Mucosa of descending colon (tissue), 3 donors: ENCODE data around the gene FRS2. TPM values are rescaled to one million over a fixed set of nuclear protein-coding genes. Genes with fewer than 3 reads are reported as not detected.

Experiments
- ATAC-seq: fragments of 200-7000 bp; cut with Tn5 transposase; one replicate; pipeline ENCODE4 v1.9.1; 2020; ENCODE audit warnings: mild to moderate bottlenecking, moderate library complexity
- DNase-seq, 3 donors: peaks; one replicate each; pipeline ENCODE4 v3.0.0-alpha.2; 2020
- H3K36me3 ChIP-seq: fragments of 200-600 bp; one replicate; pipeline ENCODE4 v1.8.0; 2021; ENCODE audit warnings: low read depth, mild to moderate bottlenecking
- H3K4me1 ChIP-seq: fragments of 200-600 bp; one replicate; pipeline ENCODE4 v1.8.0; 2021; ENCODE audit warnings: low read depth, mild to moderate bottlenecking
- H3K4me3 ChIP-seq: fragments of 200-600 bp; one replicate; pipeline ENCODE4 v1.8.0; 2021; ENCODE audit warnings: mild to moderate bottlenecking
- H3K9me3 ChIP-seq: fragments of 200-600 bp; one replicate; pipeline ENCODE4 v1.8.0; 2021; ENCODE audit warnings: mild to moderate bottlenecking
- intact Hi-C, 2 donors: fragments of 100-400 bp; cut with DNase I in 1 of 2; cut with micrococcal nuclease in 1 of 2; formaldehyde crosslinking; loops; one replicate each; pipeline versions ENCODE4 v1.11.0 to v1.11.1; 2022; cut with DNase I, micrococcal nuclease
- microRNA-seq: library from miRNA; unstranded; fragments of <30 nt; microRNA quantifications from one replicate; pipeline ENCODE4, GENCODE V29; 2019
- total RNA-seq, 3 donors: library from RNA; stranded (reverse); fragmentation: NEBNext Ultra II Directional in 2 of 3; extraction: Animal tissue kit (Norgen Biotek cat#: 25700) in 2 of 3; gene quantifications; one replicate each; pipeline versions ENCODE4 v1.2.1 to v1.2.4, GENCODE V29; 2021 to 2023
- TF ChIP-seq, protein P1 (sequence below): fragments of 200-600 bp; IDR thresholded peaks from one replicate; pipeline ENCODE4 v1.8.0; 2022; ENCODE audit warnings: antibody characterized with exemption, mild to moderate bottlenecking
- donor health status: DM: no; HTN: no; CAD: no; lungs with moderate emphysema.
- donor health status: DM: no; HTN: no; CAD: no.
- donor health status: DM: no; HTN: yes; CAD: no.

The FRS2 gene
- total RNA-seq, 3 donors from 2014 or later: 24.2 to 30.8 (median 30.3) TPM

DNA sequence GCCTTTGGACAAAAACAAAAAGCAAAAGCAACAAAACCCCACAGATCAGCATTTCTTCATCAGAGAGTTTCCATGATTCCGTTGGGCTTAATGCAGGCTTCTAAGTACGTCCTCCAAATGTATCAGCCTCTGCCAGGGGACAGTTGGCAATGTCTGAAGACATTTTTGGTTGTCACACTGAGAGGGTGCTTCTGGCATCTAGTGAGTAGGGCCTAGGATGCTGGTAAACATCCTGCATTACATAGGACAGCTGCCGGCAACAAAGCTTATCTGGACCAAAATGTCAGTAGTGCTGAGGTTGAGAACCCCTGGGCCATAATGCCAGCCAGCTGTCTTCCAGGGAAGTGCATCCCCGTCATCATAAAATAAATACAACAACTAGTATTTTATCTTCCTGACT, 149.9 kb downstream of the FRS2 start:
- DNase-seq (no peak), ATAC-seq (no peak)
- TF ChIP-seq, protein P1, sequence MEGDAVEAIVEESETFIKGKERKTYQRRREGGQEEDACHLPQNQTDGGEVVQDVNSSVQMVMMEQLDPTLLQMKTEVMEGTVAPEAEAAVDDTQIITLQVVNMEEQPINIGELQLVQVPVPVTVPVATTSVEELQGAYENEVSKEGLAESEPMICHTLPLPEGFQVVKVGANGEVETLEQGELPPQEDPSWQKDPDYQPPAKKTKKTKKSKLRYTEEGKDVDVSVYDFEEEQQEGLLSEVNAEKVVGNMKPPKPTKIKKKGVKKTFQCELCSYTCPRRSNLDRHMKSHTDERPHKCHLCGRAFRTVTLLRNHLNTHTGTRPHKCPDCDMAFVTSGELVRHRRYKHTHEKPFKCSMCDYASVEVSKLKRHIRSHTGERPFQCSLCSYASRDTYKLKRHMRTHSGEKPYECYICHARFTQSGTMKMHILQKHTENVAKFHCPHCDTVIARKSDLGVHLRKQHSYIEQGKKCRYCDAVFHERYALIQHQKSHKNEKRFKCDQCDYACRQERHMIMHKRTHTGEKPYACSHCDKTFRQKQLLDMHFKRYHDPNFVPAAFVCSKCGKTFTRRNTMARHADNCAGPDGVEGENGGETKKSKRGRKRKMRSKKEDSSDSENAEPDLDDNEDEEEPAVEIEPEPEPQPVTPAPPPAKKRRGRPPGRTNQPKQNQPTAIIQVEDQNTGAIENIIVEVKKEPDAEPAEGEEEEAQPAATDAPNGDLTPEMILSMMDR: no peak
- Histone ChIP-seq H3K36me3 (no peaks in the 10 kb centered on the region), H3K4me1 (no peaks in the 10 kb centered on the region), H3K4me3 (no peak overlapping the region), H3K9me3 (no peaks in the 10 kb centered on the region)
- intact Hi-C loops: no loop called here

DNA sequence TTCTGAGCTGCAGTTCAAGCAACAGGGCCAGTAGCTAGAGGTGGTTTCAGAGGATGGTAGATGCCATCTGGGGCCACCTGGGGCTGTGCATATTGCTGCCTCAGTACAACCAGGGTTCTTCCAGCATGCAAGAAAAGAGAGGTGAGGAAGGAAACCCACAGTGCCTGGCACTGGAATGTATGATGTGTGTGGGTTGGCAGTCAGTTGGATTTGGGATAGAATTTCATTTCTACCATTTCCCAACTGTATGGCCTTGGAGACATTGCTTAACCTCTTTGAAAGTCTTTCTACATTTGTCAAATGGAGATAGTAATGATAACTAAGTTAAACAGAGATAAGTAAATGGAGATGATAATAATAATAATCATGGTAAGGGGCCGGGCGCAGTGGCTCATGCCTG, 150.7 kb downstream of the FRS2 start:
- no peak overlapping the region for H3K4me3 ChIP-seq

GRCh38 chr12:69621551-69621950, 151.4 kb downstream of the FRS2 start:
- Histone ChIP-seq H3K4me3 (no peak overlapping the region), H3K4me1 (no peaks in the 10 kb centered on the region), H3K9me3 (no peaks in the 10 kb centered on the region), H3K36me3 (no peaks in the 10 kb centered on the region)
- DNase-seq (no peak), ATAC-seq (no peak)
- intact Hi-C loops: no loop called here
- TF ChIP-seq, protein P1: no peak

More for the DNA sequence above, 150.7 kb downstream of the FRS2 start:
- intact Hi-C loops: no loop called here
- TF ChIP-seq, protein P1: no peak
- DNase-seq (no peak), ATAC-seq (no peak)
- H3K9me3 ChIP-seq: no peaks in the 10 kb centered on the region
- H3K36me3 ChIP-seq: no peaks in the 10 kb centered on the region
- H3K4me1 ChIP-seq: no peaks in the 10 kb centered on the region

- H3K4me3 ChIP-seq: no peak overlapping the region
- ATAC-seq (no peak), DNase-seq (no peak)
- no peaks in the 10 kb centered on the region for H3K9me3 ChIP-seq
- no peaks in the 10 kb centered on the region for H3K36me3 ChIP-seq
- intact Hi-C loops: no loop called here
- TF ChIP-seq, protein P1: no peak
- no peaks in the 10 kb centered on the region for H3K4me1 ChIP-seq
These were observed 153.8 kb downstream of the FRS2 start for GRCh38 chr12:69623970-69624369.

- TF ChIP-seq, protein P1: no peak
- Histone ChIP-seq H3K36me3 (no peaks in the 10 kb centered on the region), H3K4me1 (no peaks in the 10 kb centered on the region), H3K9me3 (no peaks in the 10 kb centered on the region), H3K4me3 (no peak overlapping the region)
- intact Hi-C loops: no loop called here
- ATAC-seq (no peak), DNase-seq (no peak)
These were observed 157.3 kb downstream of the FRS2 start for GRCh38 chr12:69627501-69627900.

Small RNA genes lying within 50 kb of the gene (microRNA-seq; reads per million reads assigned to microRNA genes)
- gene MIR3913-1 (not detected), gene MIR3913-2 (not detected)

Other genes with a start within 250 kb of the FRS2 start
- 10 to 100 TPM; 46.7 to 57.3 (median 57.2) TPM for gene CPSF6, start 230.8 kb upstream of the FRS2 start, total RNA-seq
- gene LYZ, start 122.0 kb upstream of the FRS2 start, total RNA-seq: 100 to 1,000 TPM in 1 of 3 donors, 10 to 100 TPM in 2; 47.7 to 118 (median 55.2) TPM
- gene YEATS4, start 110.6 kb upstream of the FRS2 start, total RNA-seq: 10 to 100 TPM in 2 of 3 donors, 1 to 10 TPM in 1; 8.8 to 12.8 (median 10.7) TPM
- 100 to 1,000 TPM in 2 of 3 donors, 10 to 100 TPM in 1; 85.0 to 106 (median 103) TPM for gene CCT2, start 115.1 kb downstream of the FRS2 start, total RNA-seq
- gene LRRC10, start 140.5 kb downstream of the FRS2 start, total RNA-seq: not detected
- under 1 TPM in 2 of 3 donors, not detected in 1; 0.09 to 0.27 TPM for gene BEST3, start 228.9 kb downstream of the FRS2 start, total RNA-seq